HG03064 (cell line): ENCODE measurements around the gene SEPTIN2.
"Not testable (repeated sequence)": the region's sequence is repeated elsewhere in the genome, so short reads cannot be mapped to it uniquely, and the experiment has no call there.

Experiments
- ATAC-seq: cut with Tn5 transposase; IDR thresholded peaks from one replicate; pipeline ENCODE4 v1.9.1; 2021; ENCODE audit warnings: low read depth; ENCODE audit not compliant: unreplicated experiment

Gene SEPTIN2

DNA sequence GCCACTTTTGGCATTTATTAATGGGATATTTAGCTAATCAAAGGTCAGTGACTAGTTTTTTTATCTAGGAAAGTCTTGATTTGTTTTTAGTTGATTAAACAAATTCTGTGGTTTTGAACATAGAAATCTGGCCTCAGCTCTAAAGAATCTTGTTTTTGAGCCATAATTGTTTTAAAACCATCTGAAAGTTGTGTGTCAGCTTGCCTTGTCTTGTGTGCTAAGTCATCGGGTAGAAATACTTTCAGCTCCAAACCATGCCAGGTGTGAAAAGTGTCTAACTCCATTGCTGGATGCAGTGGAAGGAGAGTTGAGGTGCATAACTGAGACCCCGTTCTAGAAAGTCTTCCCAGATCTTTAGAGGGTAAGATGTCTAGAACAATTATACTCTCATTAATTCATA lies 63.1 kb downstream of the SEPTIN2 start:
- ATAC-seq = no peak

- no peak for ATAC-seq
These were observed 64.1 kb downstream of the SEPTIN2 start for GRCh38 chr2:241379481-241380480.

- no peak for ATAC-seq
These were observed 66.1 kb downstream of the SEPTIN2 start for GRCh38 chr2:241381872-241382271.

DNA sequence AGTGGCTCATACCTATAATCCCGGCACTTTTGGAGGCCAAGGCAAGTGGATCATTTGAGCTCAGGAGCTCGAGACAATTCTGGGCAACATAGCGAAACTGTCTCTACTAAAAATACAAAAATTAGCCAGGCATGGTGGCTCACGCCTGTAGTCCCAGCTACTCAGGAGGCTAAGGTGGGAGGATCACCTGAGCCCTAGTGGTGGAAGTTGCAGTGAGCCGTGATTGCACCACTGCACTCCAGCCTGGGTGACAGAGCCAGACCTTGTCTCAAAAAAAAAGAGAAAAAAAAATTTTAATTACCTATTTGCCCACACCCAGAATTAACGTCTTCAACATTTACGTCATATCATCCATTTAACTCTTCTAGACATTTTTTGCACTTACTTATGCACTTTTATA lies 69.7 kb downstream of the SEPTIN2 start:
- not testable (repeated sequence) for ATAC-seq

- ATAC-seq = no peak
These were observed 70.8 kb downstream of the SEPTIN2 start for GRCh38 chr2:241386519-241386918.

- ATAC-seq = no peak
These were observed 74.0 kb downstream of the SEPTIN2 start for GRCh38 chr2:241389697-241390096.

GRCh38 chr2:241390301-241391206 lies 74.8 kb downstream of the SEPTIN2 start:
- no peak for ATAC-seq

DNA sequence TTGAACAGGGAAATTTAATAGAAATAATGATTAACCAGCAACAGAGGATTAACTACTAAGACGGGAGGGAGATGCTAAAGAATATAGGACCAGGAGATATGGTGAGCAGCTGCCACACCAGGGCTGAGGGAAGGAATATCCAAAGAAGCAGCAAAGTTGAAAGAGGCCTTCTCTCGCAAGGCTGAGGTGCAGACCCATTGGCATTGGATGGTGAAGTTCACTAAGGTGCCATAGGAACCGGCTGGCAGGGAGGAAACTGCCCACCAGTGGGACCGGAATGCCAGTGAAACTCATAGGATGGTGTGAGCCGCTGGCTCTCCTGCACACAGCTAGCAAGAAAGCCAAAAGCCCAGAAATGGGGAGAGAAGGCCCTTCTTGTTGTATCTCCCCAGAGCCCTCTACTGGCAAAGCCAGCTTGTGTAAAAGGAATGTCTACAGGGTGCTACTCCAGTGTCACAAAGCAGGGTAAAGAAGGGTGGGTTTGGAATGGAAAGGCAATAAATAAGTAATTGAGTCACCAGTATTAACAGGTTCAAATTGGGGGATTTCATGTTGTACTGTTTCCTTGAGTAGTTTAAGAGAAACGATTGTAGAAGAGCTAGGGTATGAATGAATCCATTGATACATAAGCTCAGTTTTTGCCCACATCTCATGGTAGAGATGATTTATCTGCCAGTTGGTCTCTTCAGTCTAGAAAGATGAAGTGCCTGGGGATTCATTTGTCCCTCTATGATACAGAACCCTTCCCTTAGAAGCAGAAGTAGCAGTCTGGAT lies 76.4 kb downstream of the SEPTIN2 start:
- ATAC-seq = no peak

GRCh38 chr2:241392753-241393152 lies 77.0 kb downstream of the SEPTIN2 start:
- not testable (repeated sequence) for ATAC-seq

DNA sequence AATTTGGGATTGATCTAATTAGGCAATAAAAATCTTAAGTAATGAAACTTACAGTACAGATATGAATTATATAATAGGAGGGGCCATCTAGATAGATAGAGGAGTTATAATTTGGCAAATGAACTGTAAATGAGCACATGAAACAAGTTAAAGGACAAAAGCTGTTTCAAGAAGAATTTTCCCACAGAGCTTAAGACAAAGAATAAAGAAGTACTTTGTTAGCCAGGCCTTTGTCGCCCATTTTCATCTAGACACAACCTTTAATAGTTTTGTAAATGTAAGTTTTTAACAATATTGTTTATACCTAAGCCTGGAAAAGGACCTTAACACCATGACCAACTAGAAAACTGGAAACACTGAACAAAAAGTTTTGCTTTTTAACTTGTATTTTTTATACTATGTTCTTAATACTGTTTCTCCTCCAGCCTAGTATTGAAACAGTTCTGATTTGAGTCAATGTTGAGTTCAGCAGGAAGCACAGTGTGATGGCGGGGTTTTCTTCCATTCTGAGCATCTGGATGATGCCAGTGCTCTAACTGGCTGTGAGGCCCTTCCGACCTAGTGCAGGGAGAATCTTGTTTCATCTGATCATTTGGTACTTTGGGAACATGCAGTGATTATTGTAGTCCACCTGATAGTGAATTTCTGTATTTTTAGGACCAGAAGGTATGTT lies 77.9 kb downstream of the SEPTIN2 start:
- ATAC-seq = no peak

- ATAC-seq = not testable (repeated sequence)
These were observed 81.1 kb downstream of the SEPTIN2 start for GRCh38 chr2:241396809-241397208.

DNA sequence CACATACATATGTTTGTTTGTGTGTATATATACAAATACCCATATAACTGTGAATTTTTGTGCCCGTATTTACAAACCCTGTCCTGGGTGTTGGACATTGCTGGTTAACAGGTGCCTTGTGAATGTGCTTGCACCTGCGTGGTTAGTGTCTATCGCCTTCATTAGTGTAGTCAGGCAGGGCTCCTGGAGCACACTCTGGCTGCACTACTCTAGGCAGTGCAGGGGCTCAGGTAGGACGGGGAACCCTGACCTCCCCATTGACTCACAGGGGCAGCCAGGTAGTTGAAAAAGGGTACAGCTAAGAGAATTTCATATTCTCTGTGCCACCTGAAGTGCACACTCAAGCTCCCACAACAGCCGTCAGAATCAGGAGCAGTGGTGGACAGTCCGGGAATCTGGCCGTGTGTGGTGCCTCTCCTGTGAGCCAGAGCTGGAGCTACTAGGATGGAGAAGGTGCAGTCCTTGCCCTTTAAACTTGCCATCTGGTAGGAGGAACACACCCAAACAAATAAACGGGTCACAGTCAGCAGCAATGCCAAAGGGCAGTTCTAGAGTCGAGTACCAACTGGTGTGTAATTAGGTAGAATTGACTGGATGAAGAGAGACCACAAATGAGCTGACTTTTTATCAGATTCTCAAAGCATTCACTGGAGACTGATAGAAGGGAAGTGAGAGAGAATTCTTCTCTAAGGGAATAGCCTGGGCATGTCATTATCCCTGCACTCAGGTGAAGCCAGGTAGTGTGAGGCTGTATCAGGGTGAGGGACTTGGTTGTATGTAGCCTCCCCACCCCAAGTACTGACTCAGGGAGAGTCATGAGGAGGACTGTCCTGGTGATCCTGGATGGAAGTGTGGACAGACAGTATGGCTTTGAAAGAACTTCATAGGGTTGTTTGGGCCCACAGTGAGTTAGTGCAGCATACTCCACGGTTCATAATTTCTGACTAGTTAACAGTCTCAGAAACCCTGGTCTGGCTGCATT lies 84.5 kb downstream of the SEPTIN2 start:
- no peak for ATAC-seq
